ENCODE data around the gene TRPM7.

TRPM7 gene

GRCh38 chr15:50652671-50653070, 33.9 kb downstream of the TRPM7 start:
- H3K27ac ChIP-seq (replicated peaks), result no peak overlapping the region
- no peak for TF ChIP-seq CTCF (IDR thresholded peaks at IDR 0.05; ENCODE audit: insufficient read depth, low read length)
- no peak for TF ChIP-seq POLR2AphosphoS5 (IDR thresholded peaks at IDR 0.05; ENCODE audit: low read depth)
- no peak for TF ChIP-seq REST (IDR thresholded peaks at IDR 0.05; ENCODE audit: insufficient replicate concordance, low read depth)
- no peak for TF ChIP-seq GABPA (IDR thresholded peaks at IDR 0.05; ENCODE audit: low read depth)
- TF ChIP-seq SPI1 (IDR thresholded peaks at IDR 0.05; ENCODE audit: borderline replicate concordance, low read depth), result no peak
- DNase-seq (ENCODE audit: low read depth in 1 of 2, low spot score in 1 of 2), result no peak
- no peak overlapping the region for H3K4me3 ChIP-seq (replicated peaks; ENCODE audit: insufficient read depth, low read length)
- H3K27me3 ChIP-seq (ENCODE audit: insufficient read depth, poor library complexity, severe bottlenecking), result no peaks in the 10 kb centered on the region

DNA sequence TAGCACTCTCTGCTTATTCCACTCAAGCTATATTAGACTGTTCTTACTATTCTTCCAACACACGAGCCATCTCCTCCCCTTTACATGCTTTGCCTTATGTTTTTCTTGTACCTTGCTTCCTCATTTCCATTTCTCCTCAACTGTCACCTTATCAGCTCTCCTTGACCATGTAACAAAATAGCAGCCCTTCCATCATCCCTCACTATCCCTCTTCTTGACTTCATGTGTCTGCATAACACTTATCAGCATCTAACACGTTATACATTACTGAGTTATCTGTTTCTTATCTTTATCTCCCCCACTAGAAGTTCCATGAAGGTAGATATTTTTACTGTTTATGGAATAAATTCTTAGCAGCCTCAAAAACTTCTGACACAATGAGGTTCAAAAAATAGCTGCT, 45.3 kb downstream of the TRPM7 start:
- DNase-seq (ENCODE audit: low read depth in 1 of 2, low spot score in 1 of 2), result no peak

GRCh38 chr15:50636146-50636545, 50.5 kb downstream of the TRPM7 start:
- Histone ChIP-seq H3K27ac (replicated peaks) (no peak overlapping the region), H3K27me3 (ENCODE audit: insufficient read depth, poor library complexity, severe bottlenecking) (no peaks in the 10 kb centered on the region), H3K4me3 (replicated peaks; ENCODE audit: insufficient read depth, low read length) (no peak overlapping the region)
- DNase-seq (ENCODE audit: low read depth in 1 of 2, low spot score in 1 of 2), result no peak
- TF ChIP-seq REST (IDR thresholded peaks at IDR 0.05; ENCODE audit: insufficient replicate concordance, low read depth) (no peak), POLR2AphosphoS5 (IDR thresholded peaks at IDR 0.05; ENCODE audit: low read depth) (no peak), CTCF (IDR thresholded peaks at IDR 0.05; ENCODE audit: insufficient read depth, low read length) (no peak), GABPA (IDR thresholded peaks at IDR 0.05; ENCODE audit: low read depth) (no peak), SPI1 (IDR thresholded peaks at IDR 0.05; ENCODE audit: borderline replicate concordance, low read depth) (no peak)

More for the DNA sequence above, 45.3 kb downstream of the TRPM7 start:
- TF ChIP-seq REST (IDR thresholded peaks at IDR 0.05; ENCODE audit: insufficient replicate concordance, low read depth) (no peak), CTCF (IDR thresholded peaks at IDR 0.05; ENCODE audit: insufficient read depth, low read length) (no peak), SPI1 (IDR thresholded peaks at IDR 0.05; ENCODE audit: borderline replicate concordance, low read depth) (no peak), GABPA (IDR thresholded peaks at IDR 0.05; ENCODE audit: low read depth) (no peak), POLR2AphosphoS5 (IDR thresholded peaks at IDR 0.05; ENCODE audit: low read depth) (no peak)
- no peak overlapping the region for H3K27ac ChIP-seq (replicated peaks)
- no peak overlapping the region for H3K4me3 ChIP-seq (replicated peaks; ENCODE audit: insufficient read depth, low read length)
- no peaks in the 10 kb centered on the region for H3K27me3 ChIP-seq (ENCODE audit: insufficient read depth, poor library complexity, severe bottlenecking)
